Endothelial cell of hepatic sinusoid (primary cell): ENCODE results near the gene MAGED1.

ENCODE experiments used
- in situ Hi-C: cut with HindIII; loops from 2 replicates; pipeline ENCODE4 v1.10.0; 2017; ENCODE audit warnings: low sequenced_read_pairs

Gene MAGED1

GRCh38 chrX:51892921-51893745 lies at the start of gene MAGED1:
Gene MAGED1 (plus strand): TSS chrX:51893623. CDS start chrX:51894305, 682 bp downstream.
- in situ Hi-C loops = no loop called here

GRCh38 chrX:51847463-51847862 lies 46.0 kb upstream of the MAGED1 start:
- in situ Hi-C loops = no loop called here

GRCh38 chrX:51851507-51852085 lies 41.8 kb upstream of the MAGED1 start:
- in situ Hi-C loops = no loop called here

GRCh38 chrX:51852096-51852495 lies 41.3 kb upstream of the MAGED1 start:
- in situ Hi-C loops = no loop called here

GRCh38 chrX:51852621-51853020 lies 40.8 kb upstream of the MAGED1 start:
- in situ Hi-C loops = no loop called here

GRCh38 chrX:51853251-51853650 lies 40.2 kb upstream of the MAGED1 start:
- in situ Hi-C loops = no loop called here

GRCh38 chrX:51855698-51856097 lies 37.7 kb upstream of the MAGED1 start:
- in situ Hi-C loops = no loop called here

GRCh38 chrX:51857159-51857733 lies 36.2 kb upstream of the MAGED1 start:
- in situ Hi-C loops = no loop called here

GRCh38 chrX:51860679-51861078 lies 32.7 kb upstream of the MAGED1 start:
- in situ Hi-C loops = no loop called here

- in situ Hi-C loops = no loop called here
These were observed 30.5 kb upstream of the MAGED1 start for GRCh38 chrX:51862920-51863319.

GRCh38 chrX:51866210-51866609 lies 27.2 kb upstream of the MAGED1 start:
- in situ Hi-C loops = no loop called here

GRCh38 chrX:51867626-51868025 lies 25.8 kb upstream of the MAGED1 start:
- in situ Hi-C loops = no loop called here

GRCh38 chrX:51870354-51870753 lies 23.1 kb upstream of the MAGED1 start:
- in situ Hi-C loops = no loop called here

GRCh38 chrX:51874123-51874522 lies 19.3 kb upstream of the MAGED1 start:
- in situ Hi-C loops = no loop called here

GRCh38 chrX:51876441-51876840 lies 17.0 kb upstream of the MAGED1 start:
- in situ Hi-C loops = no loop called here

GRCh38 chrX:51878056-51878455 lies 15.4 kb upstream of the MAGED1 start:
- in situ Hi-C loops = no loop called here

GRCh38 chrX:51889851-51890250 lies 3.6 kb upstream of the MAGED1 start:
- in situ Hi-C loops = no loop called here

- in situ Hi-C loops = no loop called here
These were observed 2.2 kb upstream of the MAGED1 start for GRCh38 chrX:51891245-51891644.

- in situ Hi-C loops = no loop called here
These were observed 1.4 kb upstream of the MAGED1 start for GRCh38 chrX:51891821-51892551.

GRCh38 chrX:51893931-51894696 lies 691 bp downstream of the MAGED1 start:
- in situ Hi-C loops = no loop called here
